GM23338 (cell line): Measurements from ENCODE around the gene AGTR1.

Experiments used
- CREB1 ChIP-seq: fragments of 250-450 bp; sonication (Bioruptor Pico); IDR thresholded peaks from 2 replicates; pipeline ENCODE4 v1.5.0; 2020; ENCODE audit warnings: low read depth, mild to moderate bottlenecking, moderate library complexity
- CTCF ChIP-seq, 2 experiments: fragments of 200-600 bp in 1 of 2; sonication (generic) in 1 of 2; conservative IDR thresholded peaks; 2 replicates each; pipeline versions ENCODE4 v1.5.1 to v1.6.1; 2016 to 2017; ENCODE audit warnings: antibody characterized with exemption in 2 of 2, low read depth in 2 of 2, mild to moderate bottlenecking in 2 of 2, moderate library complexity in 1 of 2
- EZH2 ChIP-seq: fragments of 200-600 bp; sonication (generic); IDR thresholded peaks from one replicate; pipeline ENCODE4 v1.8.0; 2017; ENCODE audit warnings: antibody characterized with exemption, mild to moderate bottlenecking, low read depth; ENCODE audit not compliant: unreplicated experiment
- EZH2phosphoT487 ChIP-seq: fragments of 200-600 bp; sonication (generic); IDR thresholded peaks from one replicate; pipeline ENCODE4 v1.8.1; 2018; ENCODE audit warnings: antibody characterized with exemption; ENCODE audit not compliant: unreplicated experiment
- POLR2AphosphoS5 ChIP-seq: IDR thresholded peaks from 2 replicates; pipeline ENCODE4 v1.6.1; 2016; ENCODE audit warnings: antibody characterized with exemption, low read depth
- REST ChIP-seq: IDR thresholded peaks from one replicate; pipeline ENCODE4 v1.6.1; 2018; ENCODE audit warnings: antibody characterized with exemption; ENCODE audit not compliant: unreplicated experiment
- STAT1 ChIP-seq: IDR thresholded peaks from one replicate; pipeline ENCODE4 v1.6.1; 2016; ENCODE audit warnings: antibody characterized with exemption; ENCODE audit not compliant: unreplicated experiment
- ZNF114 ChIP-seq: fragments of 250-450 bp; sonication (Bioruptor Pico); IDR thresholded peaks from 2 replicates; pipeline ENCODE4 v1.5.0; 2020; ENCODE audit warnings: mild to moderate bottlenecking, moderate library complexity
- TF ChIP-seq, protein P1 (sequence below): IDR thresholded peaks from 2 replicates; pipeline ENCODE4 v1.6.1; 2016; ENCODE audit warnings: antibody characterized with exemption

DNA sequence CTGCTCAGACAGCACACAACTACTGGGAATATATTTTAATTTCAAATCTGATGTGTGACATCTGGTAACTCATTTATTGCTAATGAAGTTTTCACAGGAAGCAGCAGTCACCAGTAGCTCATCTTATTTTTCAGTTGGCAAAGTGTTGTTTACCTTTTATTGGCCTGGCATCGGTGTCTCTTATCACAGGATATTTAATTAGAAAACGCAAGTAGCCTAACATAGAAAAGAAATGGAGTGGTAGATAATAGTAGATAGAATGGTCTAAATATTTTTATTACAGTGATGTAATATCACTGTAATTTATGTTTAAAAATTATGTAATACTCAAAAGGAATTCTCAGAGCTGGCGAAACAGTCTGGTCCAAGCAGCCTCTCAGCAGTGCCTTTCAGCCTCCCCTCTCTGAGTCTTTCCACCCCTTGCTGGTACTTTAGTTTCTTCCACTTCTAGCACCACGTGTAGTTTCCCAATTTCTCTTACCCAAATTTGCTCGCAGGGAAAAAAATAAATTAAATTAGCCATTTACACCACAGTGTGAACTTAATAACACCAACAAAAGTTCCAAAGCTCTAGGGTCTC lies 31.9 kb downstream of the AGTR1 start:
- TF ChIP-seq CTCF (conservative IDR thresholded peaks at IDR 0.05; ENCODE audit: low read depth in 2 of 2) (no peak), EZH2 (no peak), EZH2phosphoT487 (no peak), CREB1 (CRISPR knock-in tag) (no peak), POLR2AphosphoS5 (no peak), STAT1 (no peak), REST (no peak), ZNF114 (CRISPR knock-in tag) (no peak)
- TF ChIP-seq, protein P1, sequence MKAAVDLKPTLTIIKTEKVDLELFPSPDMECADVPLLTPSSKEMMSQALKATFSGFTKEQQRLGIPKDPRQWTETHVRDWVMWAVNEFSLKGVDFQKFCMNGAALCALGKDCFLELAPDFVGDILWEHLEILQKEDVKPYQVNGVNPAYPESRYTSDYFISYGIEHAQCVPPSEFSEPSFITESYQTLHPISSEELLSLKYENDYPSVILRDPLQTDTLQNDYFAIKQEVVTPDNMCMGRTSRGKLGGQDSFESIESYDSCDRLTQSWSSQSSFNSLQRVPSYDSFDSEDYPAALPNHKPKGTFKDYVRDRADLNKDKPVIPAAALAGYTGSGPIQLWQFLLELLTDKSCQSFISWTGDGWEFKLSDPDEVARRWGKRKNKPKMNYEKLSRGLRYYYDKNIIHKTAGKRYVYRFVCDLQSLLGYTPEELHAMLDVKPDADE: no peak
